Calu3 (cell line): ENCODE results near the gene ZBTB20. TPM values are rescaled to one million over a fixed set of nuclear protein-coding genes. Genes with fewer than 3 reads are reported as not detected.

Experiments
- BruUV-seq: library from RNA; stranded (reverse); fragments of 400-500 nt; replicated peaks from 2 replicates; lab custom pipeline; 2021; lab: Mats Ljungman, UMichigan
- CTCF ChIA-PET: fragments of 300-600 bp; sonication (Branson Sonifier 250); formaldehyde crosslinking; loops from one replicate; lab custom pipeline; 2022; ENCODE audit warnings: antibody characterized with exemption; lab: Charles Lee
- DNase-seq: peaks from one replicate; pipeline ENCODE4 v3.0.0; 2022
- H3K27ac Mint-ChIP-seq: one replicate; pipeline ENCODE4 v1.8.0; 2022; ENCODE audit warnings: mixed read lengths; ENCODE audit not compliant: unreplicated experiment
- H3K27me3 Mint-ChIP-seq: one replicate; pipeline ENCODE4 v1.8.0; 2022; ENCODE audit warnings: mixed read lengths; ENCODE audit not compliant: unreplicated experiment
- H3K36me3 Mint-ChIP-seq: one replicate; pipeline ENCODE4 v1.8.0; 2022; ENCODE audit warnings: mild to moderate bottlenecking, moderate library complexity, mixed read lengths; ENCODE audit not compliant: insufficient read depth, unreplicated experiment
- H3K4me1 Mint-ChIP-seq: one replicate; pipeline ENCODE4 v1.8.0; 2022; ENCODE audit warnings: mild to moderate bottlenecking, low read depth, mixed read lengths; ENCODE audit not compliant: unreplicated experiment
- H3K4me3 Mint-ChIP-seq: one replicate; pipeline ENCODE4 v1.8.0; 2022; ENCODE audit warnings: mild to moderate bottlenecking, low read depth, moderate library complexity, mixed read lengths; ENCODE audit not compliant: unreplicated experiment
- H3K9me3 Mint-ChIP-seq: one replicate; pipeline ENCODE4 v1.8.0; 2022; ENCODE audit warnings: low read depth, mixed read lengths; ENCODE audit not compliant: unreplicated experiment
- intact Hi-C: fragments of 100-400 bp; cut with micrococcal nuclease; formaldehyde crosslinking; loops from one replicate; pipeline ENCODE4 v1.10.0; 2022; ENCODE audit not compliant: unreplicated experiment
- total RNA-seq: library from RNA; stranded (reverse); gene quantifications from 2 replicates; pipeline ENCODE4 v1.2.3, GENCODE V29; 2022
- TF ChIP-seq, protein P1 (sequence below): fragments of 200-600 bp; IDR thresholded peaks from one replicate; pipeline ENCODE4 v1.8.0; 2022; ENCODE audit warnings: antibody characterized with exemption; ENCODE audit not compliant: unreplicated experiment

Gene ZBTB20
- total RNA-seq, 1 experiment from 2014 or later: 24.1 TPM

- H3K4me1 Mint-ChIP-seq: no peaks in the 10 kb centered on the region
- CTCF ChIA-PET: interaction anchor here (0.7 kb wide), 1 partner anchor 19 kb away, joined by 5 read pairs; no protein-coding TSS in a partner anchor
- intact Hi-C loops: no loop called here
- no peaks in the 10 kb centered on the region for H3K36me3 Mint-ChIP-seq
- H3K4me3 Mint-ChIP-seq: no peak overlapping the region
- no peaks in the 10 kb centered on the region for H3K27me3 Mint-ChIP-seq
- BruUV-seq: no TSS peak
- no peak overlapping the region for H3K27ac Mint-ChIP-seq
- H3K9me3 Mint-ChIP-seq: no peaks in the 10 kb centered on the region
- TF ChIP-seq, protein P1, sequence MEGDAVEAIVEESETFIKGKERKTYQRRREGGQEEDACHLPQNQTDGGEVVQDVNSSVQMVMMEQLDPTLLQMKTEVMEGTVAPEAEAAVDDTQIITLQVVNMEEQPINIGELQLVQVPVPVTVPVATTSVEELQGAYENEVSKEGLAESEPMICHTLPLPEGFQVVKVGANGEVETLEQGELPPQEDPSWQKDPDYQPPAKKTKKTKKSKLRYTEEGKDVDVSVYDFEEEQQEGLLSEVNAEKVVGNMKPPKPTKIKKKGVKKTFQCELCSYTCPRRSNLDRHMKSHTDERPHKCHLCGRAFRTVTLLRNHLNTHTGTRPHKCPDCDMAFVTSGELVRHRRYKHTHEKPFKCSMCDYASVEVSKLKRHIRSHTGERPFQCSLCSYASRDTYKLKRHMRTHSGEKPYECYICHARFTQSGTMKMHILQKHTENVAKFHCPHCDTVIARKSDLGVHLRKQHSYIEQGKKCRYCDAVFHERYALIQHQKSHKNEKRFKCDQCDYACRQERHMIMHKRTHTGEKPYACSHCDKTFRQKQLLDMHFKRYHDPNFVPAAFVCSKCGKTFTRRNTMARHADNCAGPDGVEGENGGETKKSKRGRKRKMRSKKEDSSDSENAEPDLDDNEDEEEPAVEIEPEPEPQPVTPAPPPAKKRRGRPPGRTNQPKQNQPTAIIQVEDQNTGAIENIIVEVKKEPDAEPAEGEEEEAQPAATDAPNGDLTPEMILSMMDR: no peak
- DNase-seq: no peak
These were observed 678.0 kb downstream of the ZBTB20 start for GRCh38 chr3:114469070-114469469.

GRCh38 chr3:114466816-114467215 is 680.3 kb downstream of the ZBTB20 start:
- TF ChIP-seq, protein P1: no peak
- H3K4me1 Mint-ChIP-seq: no peaks in the 10 kb centered on the region
- intact Hi-C loops: no loop called here
- no peak overlapping the region for H3K27ac Mint-ChIP-seq
- no TSS peak for BruUV-seq
- no peaks in the 10 kb centered on the region for H3K36me3 Mint-ChIP-seq
- no peaks in the 10 kb centered on the region for H3K9me3 Mint-ChIP-seq
- no peaks in the 10 kb centered on the region for H3K27me3 Mint-ChIP-seq
- H3K4me3 Mint-ChIP-seq: no peak overlapping the region
- no peak for DNase-seq
- CTCF ChIA-PET: no interaction called here

DNA sequence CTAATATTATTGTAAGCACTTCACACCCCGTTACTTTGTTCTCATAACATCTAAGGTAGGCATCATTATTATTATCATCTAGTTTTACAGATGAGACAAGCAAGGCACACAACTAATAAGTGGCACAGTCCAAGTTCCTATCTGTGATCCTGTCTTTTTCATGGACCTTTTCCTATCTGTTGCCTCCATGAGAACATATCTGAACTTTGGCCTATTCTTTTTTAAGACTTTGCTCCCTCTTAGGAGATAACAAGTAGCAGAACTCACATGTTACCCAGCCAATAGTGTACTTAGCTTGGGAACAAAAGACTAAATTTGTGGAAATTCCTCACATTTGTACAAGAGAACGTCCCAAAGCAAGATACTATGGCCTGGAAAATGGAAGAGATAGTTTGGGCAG is 680.8 kb downstream of the ZBTB20 start:
- no TSS peak for BruUV-seq

GRCh38 chr3:114464548-114464947 is 682.5 kb downstream of the ZBTB20 start:
- no peaks in the 10 kb centered on the region for H3K36me3 Mint-ChIP-seq
- no TSS peak for BruUV-seq

More for the DNA sequence above, 680.8 kb downstream of the ZBTB20 start:
- no peak overlapping the region for H3K27ac Mint-ChIP-seq
- TF ChIP-seq, protein P1: no peak
- intact Hi-C loops: no loop called here
- no peak overlapping the region for H3K4me3 Mint-ChIP-seq
- no peak for DNase-seq
- no peaks in the 10 kb centered on the region for H3K27me3 Mint-ChIP-seq
- H3K36me3 Mint-ChIP-seq: no peaks in the 10 kb centered on the region
- H3K4me1 Mint-ChIP-seq: no peaks in the 10 kb centered on the region
- no peaks in the 10 kb centered on the region for H3K9me3 Mint-ChIP-seq
- CTCF ChIA-PET: no interaction called here

More at GRCh38 chr3:114464548-114464947, 682.5 kb downstream of the ZBTB20 start:
- intact Hi-C loops: no loop called here
- Mint-ChIP-seq H3K4me1 (peaks cover 3% of the 10 kb centered on the region), H3K9me3 (no peaks in the 10 kb centered on the region), H3K27ac (no peak overlapping the region), H3K27me3 (no peaks in the 10 kb centered on the region), H3K4me3 (no peak overlapping the region)
- TF ChIP-seq, protein P1: no peak
- no peak for DNase-seq
- CTCF ChIA-PET: no interaction called here
